GM21447 (cell line): ENCODE measurements around the gene MYORG.

Experiments used
- ATAC-seq: cut with Tn5 transposase; IDR thresholded peaks from one replicate; pipeline ENCODE4 v1.9.1; 2021; ENCODE audit not compliant: unreplicated experiment

The MYORG gene

DNA sequence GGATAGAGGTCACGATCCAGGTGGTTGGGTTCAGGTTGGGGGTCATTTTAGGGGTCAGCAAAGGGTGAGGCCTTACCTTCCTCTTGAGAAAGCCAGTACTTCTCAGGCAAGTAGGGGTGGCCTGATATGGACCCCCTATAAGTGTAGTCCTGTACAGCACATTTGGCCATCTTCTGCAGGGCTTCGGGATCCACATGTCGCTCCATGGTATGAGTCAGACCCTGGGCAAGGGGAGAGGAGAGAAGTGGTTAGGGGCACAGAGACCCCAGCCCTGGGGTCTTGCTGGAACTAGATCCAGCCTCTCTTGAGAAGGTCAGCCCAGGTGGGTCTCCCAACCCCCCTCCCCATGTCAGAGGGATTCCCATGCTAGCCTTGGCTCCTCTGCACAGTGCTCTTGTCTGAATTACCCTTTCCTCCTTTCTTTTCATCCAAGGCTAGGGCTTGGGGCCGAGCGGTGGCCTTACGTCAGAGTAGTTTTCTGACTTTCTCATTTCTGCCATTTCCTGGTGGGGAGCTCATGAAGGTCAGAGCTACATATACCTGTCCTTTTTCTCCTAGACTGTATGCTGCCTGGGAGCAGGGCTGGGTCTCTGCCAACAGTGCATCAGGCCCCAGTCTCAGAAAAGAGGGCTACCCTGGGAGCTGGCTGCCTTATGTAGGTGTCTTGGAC is 9.0 kb upstream of the MYORG start:
- no peak for ATAC-seq

DNA sequence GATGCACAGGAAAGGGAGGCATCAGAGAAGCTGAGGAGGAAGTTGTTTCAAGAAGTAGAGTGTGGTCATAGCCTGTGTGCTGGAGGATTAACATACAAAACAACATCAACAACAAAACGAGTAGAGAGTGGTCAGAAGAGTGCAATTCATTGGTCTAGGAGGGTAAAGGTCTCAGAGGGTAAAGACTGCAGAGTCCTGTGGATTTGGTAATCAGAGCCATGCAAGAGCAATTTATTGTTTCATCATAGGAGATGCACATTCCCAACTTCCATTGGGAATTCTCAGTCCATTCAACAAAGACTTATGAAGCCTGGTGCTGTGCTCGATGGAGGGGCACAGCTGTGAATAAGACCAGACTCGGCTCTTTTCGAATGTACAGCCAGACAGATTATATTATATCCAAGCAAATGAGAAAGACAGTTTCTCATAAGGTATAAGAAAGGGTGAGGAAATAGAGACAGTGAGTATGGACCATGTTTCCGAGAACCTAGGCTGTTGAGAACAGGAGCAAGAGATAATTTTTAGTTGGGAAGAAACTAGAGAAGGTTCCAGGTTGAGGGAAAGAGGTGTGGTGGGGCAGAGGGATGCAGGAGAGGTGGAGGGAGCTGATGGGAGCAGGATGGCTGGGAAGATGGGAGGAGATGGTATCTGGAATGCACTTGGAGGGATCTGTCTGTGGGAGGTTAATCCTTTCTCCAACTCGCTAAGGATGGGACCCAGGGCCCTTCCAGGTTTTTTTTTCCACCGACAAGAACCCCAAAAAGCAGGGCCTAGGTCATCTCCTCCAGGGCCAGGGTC is 7.9 kb upstream of the MYORG start:
- ATAC-seq = no peak

GRCh38 chr9:34383904-34384303 is 7.2 kb upstream of the MYORG start:
- ATAC-seq = no peak

DNA sequence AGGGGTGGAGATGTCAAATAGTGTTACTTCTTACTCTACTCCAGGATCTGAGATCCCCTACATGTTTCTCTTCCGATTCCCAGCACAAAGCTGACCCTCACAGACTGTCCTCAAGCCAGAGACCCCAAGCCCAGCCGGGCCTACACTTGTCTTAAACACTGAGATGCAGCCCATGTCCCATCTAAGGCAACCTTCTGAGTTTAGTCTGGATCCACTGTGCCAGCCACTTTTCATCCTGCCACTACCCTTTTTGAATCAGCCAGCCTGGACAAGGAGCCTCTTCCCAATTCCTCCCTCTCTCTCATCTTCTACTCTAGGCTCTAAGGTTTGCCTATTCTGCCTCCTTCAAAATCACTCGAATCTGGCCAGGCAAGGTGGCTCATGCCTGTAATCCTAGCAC is 6.2 kb upstream of the MYORG start:
- no peak for ATAC-seq

DNA sequence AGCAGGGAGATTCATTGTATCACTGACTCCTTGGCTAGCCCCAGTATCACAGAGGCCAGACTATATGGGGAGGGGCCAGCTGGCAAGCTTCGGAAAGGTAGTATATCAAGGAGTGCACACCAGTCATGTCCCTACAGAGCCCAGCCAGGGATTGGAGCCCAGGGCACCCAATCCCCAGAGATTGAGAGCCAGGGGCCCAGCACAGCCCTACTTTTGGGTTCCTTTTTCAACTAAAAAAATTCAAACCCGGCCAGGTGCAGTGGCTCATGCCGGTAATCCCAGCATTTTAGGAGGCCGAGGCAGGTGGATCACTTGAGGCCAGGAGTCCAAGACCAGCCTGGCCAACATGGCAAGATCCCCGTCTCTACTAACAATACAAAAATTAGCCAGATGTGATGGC is 5.4 kb upstream of the MYORG start:
- ATAC-seq = no peak

DNA sequence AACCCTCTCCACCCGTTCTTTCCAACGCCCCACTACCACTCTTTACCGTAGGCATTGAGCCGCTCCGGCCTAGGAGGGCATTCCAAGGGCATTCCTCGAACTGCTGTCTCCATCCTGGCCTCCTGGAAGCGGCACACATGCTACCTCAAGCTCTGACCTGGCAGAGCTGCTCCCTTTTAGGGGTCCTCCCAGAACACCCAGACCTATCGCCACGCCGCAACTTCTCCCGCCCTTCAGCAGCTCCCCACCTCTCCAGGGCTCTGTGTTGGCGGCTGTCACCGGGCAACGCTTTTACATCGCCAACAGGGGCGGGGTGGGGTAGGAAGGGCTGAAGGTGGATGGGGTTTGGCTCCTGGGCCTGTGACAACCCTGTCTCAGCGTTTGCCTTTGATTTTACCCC is 4.6 kb upstream of the MYORG start:
- no peak for ATAC-seq

- ATAC-seq = peak; percentile 22
Measured at GRCh38 chr9:34380511-34381315, 4.0 kb upstream of the MYORG start.

DNA sequence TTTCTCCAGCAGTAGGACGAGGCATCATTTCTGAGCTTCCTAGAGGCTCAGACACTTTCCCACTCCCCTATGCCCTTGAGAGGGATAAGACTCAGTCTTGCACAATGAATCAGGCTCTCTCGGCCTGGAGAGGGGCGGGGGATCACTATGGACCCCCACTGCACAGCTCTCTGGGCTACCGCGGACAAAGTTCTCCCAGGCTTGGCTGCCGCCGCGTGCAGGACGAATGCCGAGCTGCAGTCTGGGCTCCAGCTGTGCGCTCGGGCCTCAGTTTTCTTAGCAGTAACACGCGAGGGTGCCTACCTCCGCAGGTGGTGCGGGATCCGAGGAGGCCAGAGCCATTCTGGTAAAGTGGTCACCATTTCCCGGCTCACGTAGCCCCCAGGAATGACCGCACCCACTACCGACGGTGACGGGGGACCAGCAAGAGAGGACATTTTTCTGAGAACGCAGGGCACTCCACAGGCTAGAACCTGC is 3.4 kb upstream of the MYORG start:
- ATAC-seq = no peak

GRCh38 chr9:34379334-34380033 is 2.8 kb upstream of the MYORG start:
- ATAC-seq = no peak

DNA sequence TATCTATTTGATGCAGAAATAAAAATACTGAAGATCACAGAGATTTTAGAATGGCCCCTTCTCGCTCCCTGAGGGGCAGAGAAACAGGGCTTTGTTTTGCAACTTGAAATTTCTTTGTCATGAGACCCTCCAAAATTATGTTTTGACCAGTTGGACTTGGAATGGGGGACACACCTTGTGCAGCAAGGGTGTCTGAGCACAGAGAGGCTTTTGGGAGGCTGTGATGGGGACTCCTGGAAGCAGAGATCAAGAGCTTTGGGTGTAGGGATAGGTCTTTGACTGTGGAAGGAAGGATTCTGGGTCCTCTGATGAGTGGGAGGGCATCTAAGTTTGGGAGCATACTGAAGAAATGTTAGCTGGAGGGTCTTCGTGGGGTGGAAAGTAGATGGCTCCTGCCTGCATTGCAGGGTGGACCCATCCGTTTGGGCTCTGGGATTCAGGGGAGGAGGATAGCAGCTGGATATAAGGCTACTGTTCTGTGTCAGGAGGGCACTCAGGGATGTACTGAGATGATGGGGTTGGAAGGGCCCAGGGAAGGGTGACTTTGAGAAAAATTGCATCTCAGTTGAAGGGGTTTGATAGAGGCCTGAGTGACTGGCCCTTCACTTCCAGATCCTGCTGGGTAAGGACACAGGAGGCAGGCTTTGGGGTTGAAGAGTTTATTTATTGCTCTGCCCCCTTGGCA is 1.8 kb upstream of the MYORG start:
- no peak for ATAC-seq

DNA sequence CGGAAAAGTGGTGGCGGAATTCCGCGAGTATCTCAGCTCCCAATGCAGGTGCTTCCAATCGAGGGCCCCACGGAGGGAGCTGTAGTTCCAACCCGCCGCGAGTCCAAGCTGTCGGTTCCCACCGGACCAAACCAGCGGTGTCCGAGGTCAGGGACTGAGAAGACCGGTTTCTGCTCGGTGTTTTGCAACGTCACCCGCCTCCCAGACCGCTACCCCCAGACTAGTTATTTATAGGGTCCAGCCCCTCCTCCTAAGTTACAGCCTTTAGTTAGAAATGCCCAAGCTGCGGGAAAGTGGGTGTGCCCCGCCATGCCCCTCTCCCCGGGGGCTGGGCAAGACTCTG is 677 bp upstream of the MYORG start:
- no peak for ATAC-seq

- ATAC-seq = peak; percentile 41
Measured at GRCh38 chr9:34375901-34376595, 650 bp downstream of the MYORG start.

DNA sequence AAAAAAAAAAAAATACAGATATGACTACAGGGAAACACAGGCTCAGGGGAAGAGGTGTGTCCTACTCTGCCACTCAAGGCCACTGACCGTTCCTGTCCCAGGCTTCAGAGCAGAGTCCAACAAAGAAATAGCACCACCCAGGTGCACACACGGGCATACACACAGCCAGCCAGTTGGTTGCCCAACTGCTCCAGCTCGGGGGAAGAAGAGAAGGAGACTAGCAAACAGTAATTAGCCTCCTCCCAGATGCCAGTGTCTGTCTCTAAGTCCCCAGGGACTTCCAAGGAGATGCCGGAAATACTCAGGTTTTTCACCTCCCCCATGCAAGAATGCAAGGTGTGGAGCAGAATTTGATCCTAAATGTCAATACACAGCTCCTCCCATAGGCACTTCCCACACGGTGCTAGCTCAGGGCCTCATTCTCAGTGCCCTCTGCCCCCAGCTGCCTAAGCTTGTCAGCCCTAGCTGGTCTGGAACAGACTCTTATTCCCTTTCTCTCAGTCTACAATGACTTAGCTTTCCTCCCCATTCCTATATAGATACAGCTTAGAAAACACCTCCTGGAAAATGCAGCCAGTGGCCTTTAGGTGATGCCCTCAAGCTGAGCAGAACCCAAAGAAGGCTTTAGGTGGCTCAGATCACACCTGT is 1.7 kb downstream of the MYORG start:
- ATAC-seq = no peak

GRCh38 chr9:34374339-34374738 is 2.4 kb downstream of the MYORG start:
- no peak for ATAC-seq

DNA sequence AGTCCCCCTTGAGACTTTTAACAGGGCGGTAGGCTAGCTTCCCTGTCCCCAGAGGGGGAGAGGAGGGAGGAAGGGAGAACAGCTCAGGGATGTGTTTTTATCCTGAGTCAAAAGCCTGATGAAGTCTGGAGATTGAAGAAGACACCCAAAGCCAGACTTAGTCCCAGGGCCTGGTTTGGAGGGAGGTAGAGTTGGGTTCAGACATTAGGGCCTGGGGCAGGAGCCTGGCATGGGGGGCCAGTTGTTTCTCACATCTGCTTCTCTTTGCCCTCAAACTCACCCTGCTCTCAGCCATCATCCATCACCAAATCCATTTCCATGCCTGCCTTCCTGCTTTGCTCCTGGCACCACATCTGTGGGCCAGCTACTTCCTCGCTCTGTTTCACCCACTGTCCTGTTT is 2.9 kb downstream of the MYORG start:
- no peak for ATAC-seq

- ATAC-seq = no peak
Measured at GRCh38 chr9:34372467-34373011, 4.2 kb downstream of the MYORG start.

DNA sequence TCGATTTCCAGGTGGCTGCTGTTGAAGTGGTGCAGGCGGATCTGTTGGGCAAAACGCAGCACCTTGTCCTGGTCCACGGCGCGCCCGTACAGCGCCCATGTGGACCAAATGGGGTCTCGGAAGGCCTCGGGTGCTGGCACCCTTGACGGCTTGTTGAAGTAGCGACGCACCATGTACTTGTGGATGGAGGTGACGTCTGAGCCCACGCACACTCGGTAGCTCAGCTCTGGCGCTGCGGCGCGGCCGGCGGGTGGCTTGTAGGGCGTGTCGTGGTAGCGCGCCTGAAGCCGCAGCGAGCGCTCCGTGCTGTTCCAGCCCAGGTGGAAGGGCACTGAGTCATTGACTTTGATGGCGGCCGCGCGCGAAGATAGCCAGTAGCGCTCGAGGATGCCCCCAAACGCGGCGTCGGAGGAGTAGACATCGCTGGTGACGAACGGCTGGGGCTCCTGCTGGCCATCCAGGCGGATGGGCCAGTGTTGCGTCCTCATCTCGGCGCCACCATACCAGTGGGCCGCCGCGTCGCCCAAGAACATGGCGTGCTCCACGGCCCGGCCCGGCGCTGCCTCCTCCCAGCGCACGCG is 4.7 kb downstream of the MYORG start:
- ATAC-seq = no peak

- no peak for ATAC-seq
Measured at GRCh38 chr9:34370970-34371880, 5.5 kb downstream of the MYORG start.
